Activated T-helper 1 cell treated with Interleukin-2 at 50 U/mL for 16 hours (primary cell): ENCODE data around the gene ODAD2.
"Not testable (repeated sequence)": the region's sequence is repeated elsewhere in the genome, so short reads cannot be mapped to it uniquely, and the experiment has no call there.

Experiments used
- DNase-seq: peaks from one replicate; pipeline ENCODE4 v3.0.0-alpha.2; 2020; ENCODE audit warnings: low read depth

ODAD2 gene

GRCh38 chr10:27959093-27959715, 39.7 kb downstream of the ODAD2 start:
- DNase-seq = no peak

DNA sequence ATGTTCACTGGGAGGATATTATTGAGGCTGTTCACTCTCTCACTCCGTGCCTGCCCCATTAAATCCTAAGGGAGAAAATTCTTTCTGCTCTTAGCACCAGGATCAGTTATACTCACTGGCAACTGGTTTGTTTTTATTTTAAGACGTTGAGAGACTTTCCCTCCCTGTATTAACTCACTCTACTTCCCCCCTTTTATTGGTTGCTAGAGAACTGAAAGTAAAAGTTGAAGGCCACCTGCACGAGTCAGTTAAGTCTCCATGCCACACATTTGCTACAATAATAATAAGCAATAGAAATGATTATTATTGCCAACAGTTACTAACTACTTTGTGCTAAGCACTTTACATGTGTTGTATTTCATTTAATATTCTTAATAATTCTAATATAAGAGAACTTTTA, 40.5 kb downstream of the ODAD2 start:
- DNase-seq = not testable (repeated sequence)

DNA sequence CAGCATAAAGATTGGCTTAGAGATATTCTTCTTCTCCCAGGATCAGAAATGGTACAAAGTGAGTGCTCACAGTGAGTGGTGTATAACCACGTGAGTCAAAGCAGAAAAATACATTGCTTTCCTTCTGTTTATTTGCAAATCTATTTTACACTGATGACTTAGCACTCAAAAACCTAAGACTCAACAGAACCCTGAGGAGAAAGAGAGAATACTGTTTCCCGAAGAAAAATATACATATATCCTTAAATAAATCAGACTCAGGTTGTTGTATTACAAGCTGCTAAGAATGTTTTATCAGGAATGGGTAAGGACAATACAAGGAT, 48.7 kb downstream of the ODAD2 start:
- DNase-seq = no peak

DNA sequence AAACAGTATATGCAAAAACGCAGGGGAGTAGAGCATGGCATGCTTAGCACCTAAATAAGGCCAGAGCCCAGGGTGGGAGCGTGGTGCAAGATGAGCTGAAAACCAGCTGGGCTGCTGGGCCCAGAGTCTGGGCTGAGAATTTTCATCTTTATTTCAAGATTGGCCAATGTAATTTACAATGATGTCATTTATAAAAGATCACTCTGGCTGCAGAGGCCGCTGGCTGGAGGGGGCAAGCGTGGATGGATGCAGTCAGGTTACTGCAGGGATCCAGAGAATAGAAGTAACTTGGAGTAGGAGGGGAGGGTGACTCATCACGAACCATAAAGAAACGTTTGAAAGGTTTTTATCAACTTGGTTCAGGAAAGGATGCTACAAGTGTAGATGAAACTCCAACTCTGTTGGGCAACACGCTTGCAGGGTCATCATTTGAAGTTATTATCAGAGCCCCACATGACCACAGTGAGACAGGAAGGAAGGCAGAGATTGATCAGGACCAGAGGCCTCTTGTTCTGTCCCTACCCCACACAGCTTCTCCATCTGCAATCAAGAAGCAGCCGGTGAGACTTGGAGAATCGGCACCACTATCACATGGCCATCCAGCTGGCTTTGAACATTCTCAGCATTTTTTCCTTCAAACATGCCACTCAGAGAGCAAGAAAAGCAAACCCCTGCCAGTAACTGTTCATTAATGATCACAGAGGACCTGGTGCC, 49.2 kb downstream of the ODAD2 start:
- no peak for DNase-seq

DNA sequence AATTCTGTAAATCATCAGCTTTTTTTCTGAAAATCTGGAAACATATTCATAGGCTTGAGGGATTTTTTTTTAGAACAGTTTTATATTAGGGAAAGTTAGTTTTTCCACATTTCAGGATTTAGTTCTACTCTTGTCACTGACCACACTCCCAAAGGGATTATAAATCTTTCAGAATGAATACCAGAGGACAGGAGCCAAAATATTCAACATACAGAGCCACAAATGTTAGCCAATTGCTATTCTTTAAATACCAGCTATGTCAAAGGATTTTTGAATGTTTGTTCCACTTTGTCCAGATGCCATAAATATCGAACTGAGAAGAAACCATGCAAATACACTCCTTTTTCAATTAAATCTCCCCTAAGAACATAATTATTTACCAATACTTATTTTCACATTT, 50.7 kb downstream of the ODAD2 start:
- DNase-seq = no peak

DNA sequence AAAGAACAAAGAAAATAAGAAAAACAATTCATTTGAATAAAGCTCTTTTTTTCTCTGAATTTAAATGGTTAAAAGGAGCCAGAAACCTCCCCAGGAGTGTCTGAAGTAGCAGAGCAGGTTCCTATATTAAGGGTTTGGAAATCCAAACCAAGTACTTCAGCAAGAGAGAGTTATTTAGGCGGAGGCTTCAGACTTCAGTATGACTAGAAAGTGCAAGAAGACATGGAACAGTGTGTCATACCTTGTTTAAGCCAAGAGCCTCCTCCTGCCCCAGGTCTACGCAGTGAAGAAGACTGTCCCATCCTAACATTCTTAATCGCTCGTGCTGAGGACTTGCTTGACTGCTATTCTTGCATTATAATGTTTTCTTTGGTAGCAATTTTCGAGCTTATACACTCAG, 51.3 kb downstream of the ODAD2 start:
- DNase-seq = no peak

DNA sequence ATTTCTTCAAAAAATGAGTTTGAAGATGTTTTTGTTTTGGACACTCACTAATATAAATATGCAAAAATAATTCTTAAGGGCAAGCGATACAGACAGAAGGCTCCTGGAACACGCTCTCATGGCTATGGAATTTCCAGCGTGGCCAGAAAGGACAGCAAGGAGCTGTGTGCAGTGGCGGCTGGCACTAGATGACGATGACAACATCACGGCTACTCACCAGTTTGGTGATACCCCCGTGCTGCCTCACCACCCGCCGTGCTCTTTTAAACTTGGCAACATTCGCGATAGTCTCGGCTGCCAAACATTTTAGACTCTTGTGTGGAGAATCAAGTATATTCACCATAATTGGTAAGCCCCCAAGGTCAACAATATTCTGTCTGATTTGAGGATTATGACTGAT, 54.9 kb downstream of the ODAD2 start:
- DNase-seq = no peak

DNA sequence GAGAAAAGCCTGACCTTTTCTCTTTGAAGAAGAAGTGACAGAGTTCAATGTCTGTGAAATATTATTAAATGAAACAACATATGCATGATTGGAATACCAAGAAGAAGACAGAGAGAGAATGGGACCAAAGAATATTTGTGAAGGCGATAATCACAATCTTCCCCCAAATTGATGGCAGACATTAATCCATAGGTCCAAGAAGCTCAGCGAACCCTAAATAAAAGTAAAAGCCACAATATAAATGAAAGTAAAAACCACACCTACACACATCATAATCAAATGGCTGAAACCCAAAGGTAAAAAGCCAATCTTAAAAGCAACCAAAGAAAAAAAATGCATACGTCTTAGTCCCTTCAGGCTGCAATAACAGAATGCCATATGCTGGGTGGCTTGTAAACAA, 84.0 kb downstream of the ODAD2 start:
- DNase-seq = no peak

GRCh38 chr10:27912231-27912630, 86.6 kb downstream of the ODAD2 start:
- no peak for DNase-seq

DNA sequence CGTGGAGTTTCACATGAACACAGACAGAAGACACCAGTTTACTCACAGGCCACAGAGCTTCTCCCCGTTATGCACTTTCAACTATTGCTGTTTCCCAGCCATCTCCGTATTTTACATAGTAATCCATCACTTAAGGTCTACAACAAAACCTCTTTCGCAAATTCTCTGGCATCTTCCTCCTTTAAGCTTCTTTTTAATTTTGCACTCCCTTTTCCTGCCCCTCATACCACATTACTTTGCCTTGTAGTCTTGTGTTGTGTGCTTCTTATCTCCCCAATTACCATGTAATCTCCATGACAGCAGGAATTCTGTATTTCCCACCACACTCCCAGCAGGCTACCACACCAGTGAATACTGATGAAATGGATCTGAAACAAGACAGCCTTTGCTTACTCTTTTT, 87.3 kb downstream of the ODAD2 start:
- no peak for DNase-seq

DNA sequence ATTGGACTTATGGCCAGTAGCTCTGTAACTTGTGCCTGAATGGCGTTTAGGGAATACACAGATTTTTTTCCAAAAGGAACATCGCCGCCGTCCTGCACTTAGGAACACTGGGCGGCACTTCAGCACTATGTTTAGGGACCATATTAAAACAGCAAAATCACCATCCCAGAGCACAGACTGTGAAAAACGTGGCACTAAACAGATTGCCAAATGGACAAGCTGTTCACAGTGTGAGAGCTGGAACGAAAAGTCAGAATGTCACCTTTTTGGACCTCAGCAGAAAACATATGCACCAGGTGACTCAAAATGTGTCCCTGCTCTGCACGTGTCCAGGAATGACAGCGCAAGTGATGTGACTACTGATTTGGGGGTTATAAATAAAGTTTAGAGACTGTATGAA, 87.9 kb downstream of the ODAD2 start:
- DNase-seq = no peak

- no peak for DNase-seq
These were observed 90.6 kb downstream of the ODAD2 start for GRCh38 chr10:27908231-27908630.

DNA sequence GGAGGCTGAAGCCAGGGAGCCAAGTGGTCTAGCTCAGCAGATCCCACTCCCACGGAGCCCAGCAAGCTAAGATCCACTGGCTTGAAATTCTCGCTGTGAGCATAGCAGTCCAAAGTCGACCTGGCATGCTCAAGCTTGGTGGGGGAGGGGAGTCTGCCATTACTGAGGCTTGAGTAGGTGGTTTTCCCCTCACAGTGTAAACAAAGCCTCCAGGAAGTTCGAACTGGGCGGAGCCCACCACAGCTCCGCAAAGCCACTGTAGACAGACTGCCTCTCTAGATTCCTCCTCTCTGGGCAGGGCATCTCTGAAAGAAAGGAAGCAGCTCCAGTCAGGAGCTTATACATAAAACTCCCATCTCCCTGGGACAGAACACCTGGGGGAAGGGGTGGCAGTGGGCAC, 99.4 kb downstream of the ODAD2 start:
- DNase-seq = peak; percentile 14

DNA sequence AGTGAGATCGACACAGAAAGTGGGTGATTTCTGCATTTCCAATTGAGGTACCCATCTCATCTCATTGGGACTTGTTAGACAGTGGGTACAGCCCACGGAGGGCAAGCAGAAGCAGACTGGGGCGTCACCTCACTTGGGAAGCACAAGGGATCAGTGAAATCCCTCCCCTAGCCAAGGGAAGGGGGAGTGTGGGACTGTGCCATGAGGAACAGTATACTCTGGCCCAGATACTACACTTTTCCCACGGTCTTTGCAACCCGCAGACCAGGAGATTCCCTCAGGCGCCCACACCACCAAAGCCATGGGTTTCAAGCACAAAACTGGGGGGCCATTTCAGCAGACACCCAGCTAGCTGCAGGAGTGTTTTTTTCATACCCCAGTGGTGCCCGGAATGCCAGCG, 99.8 kb downstream of the ODAD2 start:
- no peak for DNase-seq

GRCh38 chr10:27893358-27893954, 105.4 kb downstream of the ODAD2 start:
- no peak for DNase-seq

DNA sequence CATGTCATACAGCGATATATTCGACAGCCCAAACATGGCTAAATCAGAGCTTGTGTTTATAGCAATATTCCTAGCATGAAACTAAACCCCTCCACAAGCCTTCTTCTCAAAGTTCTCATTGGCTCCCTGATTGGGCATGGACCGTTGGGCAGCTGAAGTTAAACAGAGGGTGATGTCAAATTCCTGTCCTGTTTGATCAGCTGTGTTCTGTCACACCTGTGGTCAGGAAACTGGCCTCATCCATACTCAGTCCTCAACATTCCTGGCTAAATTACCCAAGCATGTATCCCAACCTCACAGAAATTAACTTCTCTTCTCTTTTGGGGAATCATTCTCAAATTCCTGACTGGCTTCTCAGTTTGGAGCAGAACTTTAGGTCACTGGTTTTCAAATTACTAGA, 107.9 kb downstream of the ODAD2 start:
- DNase-seq = no peak

DNA sequence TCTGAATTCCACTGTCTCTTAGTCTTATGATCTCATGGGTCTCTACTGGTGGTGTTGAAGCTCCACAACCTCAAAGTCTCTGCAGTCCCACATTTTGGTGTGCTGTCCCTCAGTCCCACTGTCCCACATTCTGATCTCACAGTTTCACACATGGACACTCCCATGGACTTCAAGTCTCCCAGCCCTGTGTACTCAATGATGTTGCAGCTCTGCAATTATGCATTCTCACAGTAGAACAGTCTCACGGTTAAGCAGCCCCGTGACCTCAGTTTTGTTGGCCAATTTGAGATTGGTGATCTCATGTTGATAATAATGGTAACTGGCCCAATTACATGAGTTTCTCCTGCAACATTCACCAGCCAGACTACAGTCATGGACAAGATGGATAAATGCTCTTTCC, 109.4 kb downstream of the ODAD2 start:
- no peak for DNase-seq

DNA sequence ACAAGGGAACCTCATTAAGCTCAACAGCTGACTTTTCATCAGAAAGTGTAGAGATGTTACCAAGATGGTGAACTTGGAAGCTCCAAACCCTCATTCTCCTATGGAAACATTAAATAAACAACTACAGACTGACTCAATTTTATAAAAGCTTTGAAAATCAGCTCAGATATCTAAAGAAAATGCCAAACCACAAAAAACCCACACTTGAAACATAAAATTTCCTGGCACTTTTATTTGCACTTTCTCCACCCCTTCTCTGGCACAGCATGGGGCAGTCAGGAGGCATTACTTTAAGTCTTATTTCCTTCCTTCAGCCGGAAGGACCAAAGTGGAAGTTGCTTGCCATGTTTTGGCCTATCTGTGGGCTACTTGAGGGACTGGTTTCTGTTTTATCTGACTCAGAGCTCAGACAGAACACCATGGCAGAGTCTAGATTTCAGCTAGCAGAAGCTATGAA, 114.7 kb downstream of the ODAD2 start:
- DNase-seq = no peak

GRCh38 chr10:27878281-27878680, 120.6 kb downstream of the ODAD2 start:
- no peak for DNase-seq

DNA sequence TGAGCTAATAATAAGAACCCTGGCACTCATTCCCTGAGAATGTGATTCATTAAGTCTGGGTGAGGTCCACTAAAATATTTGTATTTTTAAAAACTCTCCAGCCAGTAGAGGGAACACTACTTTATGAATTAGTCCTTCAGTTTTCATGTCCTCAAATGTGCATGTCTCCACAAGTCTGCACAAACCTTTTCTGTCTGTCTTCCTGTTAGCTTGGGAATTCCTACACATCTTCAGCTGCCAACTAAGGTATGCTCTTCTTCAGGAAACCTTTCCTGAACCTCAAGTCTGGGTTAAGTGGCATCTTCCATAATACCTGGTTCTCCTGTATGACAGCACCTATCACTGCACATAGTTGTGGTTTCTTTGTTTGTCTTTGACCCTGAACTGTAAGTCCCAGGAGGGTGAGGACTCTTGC, 133.7 kb downstream of the ODAD2 start:
- DNase-seq = no peak

DNA sequence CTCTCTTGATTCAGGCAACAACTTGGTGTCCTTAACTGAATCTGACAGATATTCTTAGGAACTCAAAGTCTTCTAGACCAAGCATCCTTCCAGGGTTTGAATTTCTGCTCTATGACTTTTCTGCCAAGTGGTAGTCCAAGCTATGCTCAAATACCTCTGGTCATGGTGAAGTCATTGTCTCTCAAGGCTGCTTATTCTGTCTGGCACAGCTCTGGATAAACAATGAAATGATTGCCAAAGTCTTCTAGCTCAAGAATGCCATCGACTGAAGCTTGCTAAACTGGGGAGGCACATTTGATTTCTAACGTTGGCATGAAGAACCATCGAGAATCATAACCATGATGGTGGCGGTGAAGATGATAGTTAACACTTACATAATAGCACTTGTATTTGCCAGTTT, 137.1 kb downstream of the ODAD2 start:
- no peak for DNase-seq

GRCh38 chr10:27857616-27858015, 141.3 kb downstream of the ODAD2 start:
- DNase-seq = no peak

- no peak for DNase-seq
These were observed 154.7 kb downstream of the ODAD2 start for GRCh38 chr10:27844223-27844622.

DNA sequence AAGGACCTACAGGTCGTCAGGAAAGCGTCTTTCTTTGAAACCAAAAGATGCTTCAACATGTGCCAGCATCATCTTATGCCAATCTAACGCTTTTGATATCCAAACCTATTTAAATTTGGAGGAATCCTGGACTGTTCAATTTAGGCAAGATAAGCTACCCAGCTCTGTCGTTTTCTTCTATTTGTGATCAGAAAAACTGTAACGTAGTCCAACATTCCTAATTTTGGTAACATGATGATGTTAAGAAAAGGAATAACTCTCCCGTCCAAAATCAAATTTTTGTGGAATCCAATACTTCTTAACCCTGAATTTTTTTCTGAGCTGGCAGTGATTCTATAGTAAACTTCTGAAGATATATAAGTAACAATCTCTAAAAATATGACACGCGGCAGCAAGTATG, 160.0 kb downstream of the ODAD2 start:
- DNase-seq = no peak
